K562 (cell line): ENCODE results near the gene BSX. TPM values are rescaled to one million over a fixed set of nuclear protein-coding genes. Genes with fewer than 3 reads are reported as not detected.

Experiments used
- ATAC-seq: fragments of 200-7000 bp; cut with Tn5 transposase; 3 replicates; pipeline ENCODE4 v1.9.1; 2020; ENCODE audit warnings: moderate library complexity
- Bru-seq: library from RNA; stranded (reverse); fragments of 400-500 nt; gene quantifications from one replicate; lab custom pipeline; 2021; lab: Mats Ljungman, UMichigan
- BruChase-seq, 2 experiments: library from RNA; stranded (reverse); fragments of 400-500 nt; gene quantifications; one replicate each; lab custom pipeline; 2021; lab: Mats Ljungman, UMichigan
- BruUV-seq: library from RNA; stranded (reverse); fragments of 400-500 nt; replicated peaks from 2 replicates; lab custom pipeline; 2021; lab: Mats Ljungman, UMichigan
- CTCF ChIA-PET: fragments of 300-600 bp; formaldehyde crosslinking; extraction: SDS; loops from one replicate; lab custom pipeline; 2021; ENCODE audit warnings: low intra/inter-chr PET ratio; lab: Yijun Ruan, JAX
- POLR2A ChIA-PET: fragments of 300-600, 350-650 bp; sonication (Branson Sonifier 250); formaldehyde crosslinking; extraction: SDS; loops from one replicate; lab custom pipeline; 2021; ENCODE audit warnings: antibody characterized with exemption, inconsistent platforms; lab: Yijun Ruan, JAX
- DNase-seq, 4 experiments: peaks; one replicate each; pipeline versions ENCODE4 v3.0.0 to v3.0.0-alpha.2; 2011 to 2018; ENCODE audit warnings: low spot score in 3 of 4, mixed read lengths in 3 of 4; ENCODE audit errors: extremely low read depth in 1 of 4
- FAIRE-seq: peaks from 2 replicates; lab custom pipeline; 2011; peaks lifted over from hg19 to GRCh38; lab: Jason Lieb, UNC
- H2AFZ ChIP-seq: 2 replicates; pipeline ENCODE4 v1.6.0; 2011; ENCODE audit warnings: low read depth, low read length, control low read depth, inconsistent platforms
- H3K27ac ChIP-seq: fragments of 200-600 bp; 3 replicates; pipeline ENCODE4 v1.8.0; 2011; ENCODE audit warnings: low read depth, mild to moderate bottlenecking, control low read depth, inconsistent platforms, low read length, moderate library complexity, mixed read lengths; ENCODE audit errors: extremely low read depth
- H3K27me3 ChIP-seq, 2 experiments: fragments of 300-600 bp in 1 of 2; 2 replicates in 1 of 2; 3 replicates in 1 of 2; pipeline versions ENCODE4 v1.6.0 to v1.8.0; 2011; ENCODE audit warnings: inconsistent platforms in 2 of 2, low read length in 2 of 2, mild to moderate bottlenecking in 1 of 2, mixed read lengths in 1 of 2, moderate library complexity in 1 of 2; ENCODE audit not compliant: control insufficient read depth in 2 of 2, insufficient read depth in 2 of 2
- H3K36me3 ChIP-seq: fragments of 300-600 bp; 3 replicates; pipeline ENCODE4 v1.8.0; 2011; ENCODE audit warnings: mild to moderate bottlenecking, low read length, inconsistent platforms; ENCODE audit not compliant: control insufficient read depth, insufficient read depth
- H3K4me1 ChIP-seq, 2 experiments: fragments of 200-600 bp in 1 of 2; replicated peaks in 1 of 2; 2 replicates in 1 of 2; 3 replicates in 1 of 2; pipeline versions ENCODE4 v1.5.1 to v1.8.0; 2011; ENCODE audit warnings: inconsistent platforms in 2 of 2, low read length in 2 of 2, mild to moderate bottlenecking in 1 of 2, mixed read lengths in 1 of 2, moderate library complexity in 1 of 2; ENCODE audit not compliant: control insufficient read depth in 2 of 2, insufficient read depth in 2 of 2
- H3K4me2 ChIP-seq: 2 replicates; pipeline ENCODE4 v1.6.1; 2011; ENCODE audit warnings: low read length, control low read depth, inconsistent platforms, mixed read lengths; ENCODE audit not compliant: insufficient read depth
- H3K4me3 ChIP-seq: fragments of 200-600 bp; sonication (generic), shearing (Covaris generic); 2 replicates; pipeline ENCODE4 v1.5.1; 2016; ENCODE audit warnings: control low read depth, inconsistent platforms
- H3K79me2 ChIP-seq: fragments of 200-600 bp; 3 replicates; pipeline ENCODE4 v1.8.0; 2011; ENCODE audit warnings: low read length, inconsistent platforms; ENCODE audit not compliant: control insufficient read depth, insufficient read depth
- H3K9ac ChIP-seq, 2 experiments: 2 replicates each; pipeline versions ENCODE4 v1.6.0 to v1.6.1; 2011; ENCODE audit warnings: low read depth in 2 of 2, low read length in 2 of 2, control low read depth in 1 of 2, inconsistent platforms in 1 of 2, mild to moderate bottlenecking in 1 of 2, mixed read lengths in 1 of 2; ENCODE audit not compliant: insufficient read depth in 1 of 2
- H3K9me1 ChIP-seq: one replicate; pipeline ENCODE4 v1.6.0; 2011; ENCODE audit warnings: inconsistent platforms, mild to moderate bottlenecking, low read length, moderate library complexity; ENCODE audit not compliant: control insufficient read depth, insufficient read depth
- H3K9me3 ChIP-seq: replicated peaks from 2 replicates; pipeline ENCODE4 v1.5.1; 2011; ENCODE audit warnings: low read depth, low read length, inconsistent platforms; ENCODE audit not compliant: control insufficient read depth, insufficient read depth
- H4K20me1 ChIP-seq: replicated peaks from 2 replicates; pipeline ENCODE4 v1.6.1; 2011; ENCODE audit warnings: low read length, inconsistent platforms, mixed read lengths; ENCODE audit not compliant: control insufficient read depth, insufficient read depth
- CBX3 ChIP-seq, 2 experiments: IDR thresholded peaks; 1 replicate in 1 of 2; 2 replicates in 1 of 2; pipeline ENCODE4 v1.6.1; 2012; ENCODE audit warnings: inconsistent platforms in 2 of 2, low read length in 2 of 2, borderline replicate concordance in 1 of 2, control low read depth in 1 of 2
- EHMT2 ChIP-seq: fragments of 450-650 bp; IDR thresholded peaks from 2 replicates; pipeline ENCODE4 v1.6.1; 2018; ENCODE audit warnings: antibody characterized with exemption
- MYNN ChIP-seq, 2 experiments: sonication (generic); formaldehyde crosslinking in 1 of 2; IDR thresholded peaks; 2 replicates each; pipeline versions ENCODE4 v1.5.0 to v1.6.1; 2016 to 2020; ENCODE audit warnings: antibody characterized with exemption in 1 of 2, missing genetic modification reagents in 1 of 2
- TAF9B ChIP-seq: fragments of 450-650 bp; IDR thresholded peaks from 2 replicates; pipeline ENCODE4 v1.6.1; 2018; ENCODE audit warnings: mild to moderate bottlenecking; ENCODE audit not compliant: partially characterized antibody
- TOE1 ChIP-seq, 2 experiments: fragments of 450-650 bp in 1 of 2; sonication (generic) in 1 of 2; formaldehyde crosslinking in 1 of 2; IDR thresholded peaks; 2 replicates each; pipeline versions ENCODE4 v1.7.1 to v1.8.0; 2016 to 2022; ENCODE audit warnings: borderline replicate concordance in 2 of 2, mild to moderate bottlenecking in 2 of 2, antibody characterized with exemption in 1 of 2, inconsistent platforms in 1 of 2, low read depth in 1 of 2, missing genetic modification reagents in 1 of 2, moderate library complexity in 1 of 2
- ZBTB17 ChIP-seq: fragments of 450-650 bp; formaldehyde crosslinking; IDR thresholded peaks from 2 replicates; pipeline ENCODE4 v1.4.0; 2020; ENCODE audit warnings: mild to moderate bottlenecking
- ZNF134 ChIP-seq: fragments of 250-450 bp; sonication (Bioruptor Pico); conservative IDR thresholded peaks from 2 replicates; pipeline ENCODE4 v1.4.0; 2020
- ZNF696 ChIP-seq: fragments of 250-450 bp; sonication (Bioruptor Pico); conservative IDR thresholded peaks from 2 replicates; pipeline ENCODE4 v1.4.0; 2020; ENCODE audit warnings: mild to moderate bottlenecking, moderate library complexity
- ZNF717 ChIP-seq: fragments of 250-450 bp; sonication (Bioruptor Pico); IDR thresholded peaks from 2 replicates; pipeline ENCODE4 v1.5.0; 2021
- ZSCAN32 ChIP-seq: fragments of 450-650 bp; formaldehyde crosslinking; IDR thresholded peaks from 2 replicates; pipeline ENCODE4 v1.4.0; 2020; ENCODE audit warnings: mild to moderate bottlenecking, moderate library complexity
- WGBS: fragments of 100-300 bp; shearing (Covaris generic); methylation state at CpG from one replicate; pipeline ENCODE4 v1.1.6; 2016; ENCODE audit warnings: low coverage, mixed read lengths; ENCODE audit not compliant: insufficient coverage; ENCODE audit errors: missing lambda C conversion rate; 5-methylcytosine and 5-hydroxymethylcytosine counted together
- in situ Hi-C: fragments of 300-500 bp; cut with MboI; formaldehyde crosslinking; loops from 4 replicates; pipeline ENCODE4 v1.15.0; 2018; ENCODE audit warnings: inconsistent platforms, mixed read lengths
- intact Hi-C: fragments of 100-400 bp; cut with micrococcal nuclease; formaldehyde crosslinking; loops from 2 replicates; pipeline ENCODE4 v1.14.2; 2022
- long read RNA-seq, 3 experiments: library from polyadenylated mRNA in 2 of 3; library from RNA in 1 of 3; unstranded in 2 of 3; stranded (forward) in 1 of 3; transcript quantifications; one replicate each; pipeline ENCODE4 v2.0.0, GENCODE V29; 2019 to 2022
- polyA minus RNA-seq, 3 experiments: library from RNA; depleted of rRNA, polyadenylated mRNA; stranded (reverse); fragments of >200 nt; gene quantifications; 2 replicates each; pipeline ENCODE4 v1.2.3, GENCODE V29; 2011
- polyA plus RNA-seq, 8 experiments: library from polyadenylated mRNA; depleted of rRNA in 4 of 8; stranded (reverse) in 5 of 8; unstranded in 3 of 8; fragments of >200 nt; fragmentation: Nextera tagmentation in 2 of 8; fragmentation: Illumina TruSeq in 1 of 8; extraction: Ambion mirVana in 2 of 8; extraction: Trizol in 1 of 8; gene quantifications; 2 replicates each; pipeline versions ENCODE4 v1.2.1 to v1.2.3, GENCODE V29; 2011 to 2014; ENCODE audit warnings: inconsistent platforms in 1 of 8, missing spikeins in 1 of 8
- total RNA-seq, 7 experiments: library from RNA; depleted of rRNA in 6 of 7; stranded (reverse); fragments of >200 nt in 6 of 7; fragmentation: Illumina TruSeq in 2 of 7; extraction: Trizol in 2 of 7; gene quantifications; 2 replicates each; pipeline versions ENCODE4 v1.2.1 to v1.2.3, GENCODE V29; 2011 to 2021; ENCODE audit warnings: low replicate concordance in 1 of 7
- TF ChIP-seq, protein P1 (sequence below): IDR thresholded peaks from 2 replicates; pipeline ENCODE4 v1.6.1; 2014; ENCODE audit warnings: antibody characterized with exemption
- TF ChIP-seq, protein P2 (sequence below): sonication (generic); IDR thresholded peaks from 2 replicates; pipeline ENCODE4 v1.6.1; 2016
- TF ChIP-seq, protein P3 (sequence below): fragments of 450-650 bp; IDR thresholded peaks from 2 replicates; pipeline ENCODE4 v1.6.1; 2016; ENCODE audit warnings: missing biosample characterization, missing genetic modification characterization

Gene BSX
- not detected in 2 replicates for total RNA-seq (2011; cell fraction: chromatin; rRNA removed; ENCODE audit: low replicate concordance)
- not detected in 2 replicates for total RNA-seq (2011; cell fraction: nucleolus; rRNA removed)
- total RNA-seq (2011; cell fraction: nucleoplasm; rRNA removed): not detected in 2 replicates
- total RNA-seq (2014; rRNA removed): not detected in 2 replicates
- not detected in 2 replicates for total RNA-seq (2014; rRNA removed; fragmentation: Illumina TruSeq; extraction: Trizol)
- not detected in 2 replicates for total RNA-seq (2015; rRNA removed; fragmentation: Illumina TruSeq; extraction: Trizol)
- not detected in 2 replicates for total RNA-seq (2021)
- polyA plus RNA-seq (2011; rRNA removed): not detected in 2 replicates
- polyA plus RNA-seq (2011; cell fraction: cytosol; rRNA removed): not detected in 2 replicates
- polyA plus RNA-seq (2011; cell fraction: nucleus; rRNA removed): not detected in 2 replicates
- not detected in 2 replicates for polyA plus RNA-seq (2012)
- not detected in 2 replicates for polyA plus RNA-seq (2014; fragmentation: Illumina TruSeq; extraction: Trizol)
- not detected for polyA plus RNA-seq (2014; fragmentation: Nextera tagmentation; extraction: Ambion mirVana)
- not detected in 2 replicates for polyA plus RNA-seq (2014; rRNA removed)
- not detected in 2 replicates for polyA minus RNA-seq (2011; rRNA and poly(A)+ RNA removed)
- not detected in 2 replicates for polyA minus RNA-seq (2011; cell fraction: cytosol; rRNA and poly(A)+ RNA removed)
- not detected in 2 replicates for polyA minus RNA-seq (2011; cell fraction: nucleus; rRNA and poly(A)+ RNA removed)
- not detected for Bru-seq, nascent RNA
- BruChase-seq, experiment 1, labeled RNA remaining after a 2-hour chase: not detected
- BruChase-seq, experiment 2, labeled RNA remaining after a 6-hour chase: not detected
- long read RNA-seq, experiment 1: 0 reads
- long read RNA-seq, experiment 2: 0 reads
- long read RNA-seq, experiment 3: 0 reads

DNA sequence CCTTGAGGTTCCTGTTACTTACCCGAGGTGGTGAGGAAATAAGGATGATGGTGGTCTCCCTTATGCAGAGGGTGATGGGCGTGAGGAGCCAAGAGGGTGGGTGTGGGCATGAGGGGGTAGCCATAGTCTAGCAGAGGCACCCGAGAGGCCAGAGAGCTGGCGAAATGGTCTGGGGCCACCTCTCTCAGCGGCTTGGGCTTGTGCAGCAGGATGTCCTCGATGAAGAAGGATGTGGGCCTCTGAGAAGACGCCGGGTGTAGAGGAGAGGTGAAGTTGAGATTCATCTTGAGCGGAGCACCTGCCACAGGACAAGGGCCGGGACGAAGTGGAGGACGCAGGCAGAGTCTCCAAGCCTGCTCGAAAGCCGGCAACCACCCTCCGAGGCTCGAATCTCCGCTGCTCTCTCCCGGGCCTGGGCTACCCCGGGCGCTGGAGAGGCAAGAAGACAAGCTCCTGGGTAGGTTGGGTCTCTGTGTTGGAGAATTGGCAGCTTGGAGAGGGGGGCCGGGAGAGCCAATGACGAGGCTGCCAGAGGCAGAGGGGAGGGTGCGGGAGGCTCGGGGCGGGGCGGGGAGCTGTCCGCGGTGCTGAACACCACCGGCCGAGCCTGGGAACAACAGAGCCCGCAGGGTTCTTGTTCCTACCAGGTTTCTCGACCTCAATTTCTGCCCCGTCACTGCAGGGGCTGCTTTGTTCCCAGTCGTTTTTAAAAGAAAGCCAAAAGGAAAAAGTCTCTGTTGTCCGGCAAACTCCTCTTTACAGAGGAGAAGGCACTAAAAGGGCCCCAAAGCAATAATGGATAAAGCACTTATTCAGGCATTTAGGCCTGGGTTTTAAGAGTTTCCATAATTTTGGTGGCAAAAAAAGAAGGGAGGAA, at the start of gene BSX:
Gene BSX, minus strand, starts transcription at position 447 of the 877 bp plus-strand sequence. Its CDS starts 163 bp downstream, at position 284.
- ChIA-PET POLR2A (no interaction called here), CTCF (no interaction called here)
- Histone ChIP-seq H4K20me1 (peaks cover 6% of the 10 kb centered on the region; the same call in 1 of the 2 replicates), H2AFZ (no peak within 1 kb of the TSS), H3K27ac (no peak within 1 kb of the TSS), H3K9ac (no peak within 1 kb of the TSS), H3K9me1 (no peaks in the 10 kb centered on the region), H3K79me2 (no peaks in the 10 kb centered on the region), H3K36me3 (no peaks in the 10 kb centered on the region), H3K4me1 (peaks cover 0 to 13% of the 10 kb centered on the region in 2 experiments; a peak in 1 of 5 replicates), H3K9me3 (no peaks in the 10 kb centered on the region), H3K27me3 (peaks cover 20 to 58% of the 10 kb centered on the region in 2 experiments), H3K4me2 (no peak within 1 kb of the TSS), H3K4me3 (no peak within 1 kb of the TSS)
- FAIRE-seq (no peak), ATAC-seq (peak; percentile 98), DNase-seq (peak; percentile 59 to 81 (median 75))
- BruUV-seq: no TSS peak
- intact Hi-C loops (no loop called here), in situ Hi-C loops (no loop called here)
- whole genome bisulfite sequencing: 10% methylated on average over 25 of the region's 35 CpGs
- no peak for TF ChIP-seq MYNN (IDR thresholded peaks at IDR 0.05)
- no peak for TF ChIP-seq MYNN (CRISPR knock-in tag; IDR thresholded peaks at IDR 0.05)
- TF ChIP-seq, protein P1, sequence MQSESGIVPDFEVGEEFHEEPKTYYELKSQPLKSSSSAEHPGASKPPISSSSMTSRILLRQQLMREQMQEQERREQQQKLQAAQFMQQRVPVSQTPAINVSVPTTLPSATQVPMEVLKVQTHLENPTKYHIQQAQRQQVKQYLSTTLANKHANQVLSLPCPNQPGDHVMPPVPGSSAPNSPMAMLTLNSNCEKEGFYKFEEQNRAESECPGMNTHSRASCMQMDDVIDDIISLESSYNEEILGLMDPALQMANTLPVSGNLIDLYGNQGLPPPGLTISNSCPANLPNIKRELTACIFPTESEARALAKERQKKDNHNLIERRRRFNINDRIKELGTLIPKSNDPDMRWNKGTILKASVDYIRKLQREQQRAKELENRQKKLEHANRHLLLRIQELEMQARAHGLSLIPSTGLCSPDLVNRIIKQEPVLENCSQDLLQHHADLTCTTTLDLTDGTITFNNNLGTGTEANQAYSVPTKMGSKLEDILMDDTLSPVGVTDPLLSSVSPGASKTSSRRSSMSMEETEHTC: no peak
- no peak for TF ChIP-seq ZNF717
- no peak for TF ChIP-seq ZSCAN32 (CRISPR knock-in tag)
- TF ChIP-seq, protein P2, sequence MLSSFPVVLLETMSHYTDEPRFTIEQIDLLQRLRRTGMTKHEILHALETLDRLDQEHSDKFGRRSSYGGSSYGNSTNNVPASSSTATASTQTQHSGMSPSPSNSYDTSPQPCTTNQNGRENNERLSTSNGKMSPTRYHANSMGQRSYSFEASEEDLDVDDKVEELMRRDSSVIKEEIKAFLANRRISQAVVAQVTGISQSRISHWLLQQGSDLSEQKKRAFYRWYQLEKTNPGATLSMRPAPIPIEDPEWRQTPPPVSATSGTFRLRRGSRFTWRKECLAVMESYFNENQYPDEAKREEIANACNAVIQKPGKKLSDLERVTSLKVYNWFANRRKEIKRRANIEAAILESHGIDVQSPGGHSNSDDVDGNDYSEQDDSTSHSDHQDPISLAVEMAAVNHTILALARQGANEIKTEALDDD: no peak
- no peak for TF ChIP-seq ZNF134 (CRISPR knock-in tag)
- no peak for TF ChIP-seq ZNF696 (CRISPR knock-in tag)
- no peak for TF ChIP-seq TOE1 (IDR thresholded peaks at IDR 0.05; ENCODE audit: borderline replicate concordance)
- no peak for TF ChIP-seq TOE1 (CRISPR knock-in tag; IDR thresholded peaks at IDR 0.05; ENCODE audit: borderline replicate concordance, low read depth)
- TF ChIP-seq, protein P3, sequence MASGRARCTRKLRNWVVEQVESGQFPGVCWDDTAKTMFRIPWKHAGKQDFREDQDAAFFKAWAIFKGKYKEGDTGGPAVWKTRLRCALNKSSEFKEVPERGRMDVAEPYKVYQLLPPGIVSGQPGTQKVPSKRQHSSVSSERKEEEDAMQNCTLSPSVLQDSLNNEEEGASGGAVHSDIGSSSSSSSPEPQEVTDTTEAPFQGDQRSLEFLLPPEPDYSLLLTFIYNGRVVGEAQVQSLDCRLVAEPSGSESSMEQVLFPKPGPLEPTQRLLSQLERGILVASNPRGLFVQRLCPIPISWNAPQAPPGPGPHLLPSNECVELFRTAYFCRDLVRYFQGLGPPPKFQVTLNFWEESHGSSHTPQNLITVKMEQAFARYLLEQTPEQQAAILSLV: no peak
- TF ChIP-seq EHMT2: peak; percentile 90
- no peak for TF ChIP-seq CBX3 (IDR thresholded peaks at IDR 0.05; ENCODE audit: borderline replicate concordance in 1 of 2, low read length in 2 of 2)
- TF ChIP-seq TAF9B: no peak
- no peak for TF ChIP-seq ZBTB17 (CRISPR knock-in tag)
